LNCaP clone FGC (cell line): ENCODE data around the gene UTS2B.

Source experiments
- DNase-seq: peaks from one replicate; pipeline ENCODE4 v3.0.0-alpha.2; 2011; ENCODE audit warnings: low read depth
- H3K4me3 ChIP-seq: 2 replicates; pipeline ENCODE4 v1.5.1; 2011; ENCODE audit warnings: mild to moderate bottlenecking, low read depth, low read length, control low read depth
- CTCF ChIP-seq: IDR thresholded peaks from 2 replicates; pipeline ENCODE4 v1.5.1; 2012; ENCODE audit warnings: mild to moderate bottlenecking; ENCODE audit not compliant: control insufficient read depth, insufficient read depth; ENCODE audit errors: extremely low read depth

The UTS2B gene

GRCh38 chr3:191361456-191361855 lies 31.1 kb upstream of the UTS2B start:
- TF ChIP-seq CTCF, result no peak

GRCh38 chr3:191360620-191361019 lies 30.3 kb upstream of the UTS2B start:
- DNase-seq, result no peak
- H3K4me3 ChIP-seq, result no peak overlapping the region
- no peak for TF ChIP-seq CTCF

More at GRCh38 chr3:191361456-191361855, 31.1 kb upstream of the UTS2B start:
- H3K4me3 ChIP-seq, result no peak overlapping the region
- DNase-seq, result no peak

- TF ChIP-seq CTCF, result no peak
- no peak for DNase-seq
- no peak overlapping the region for H3K4me3 ChIP-seq
Measured at GRCh38 chr3:191358929-191359328, 28.6 kb upstream of the UTS2B start.

- no peak for TF ChIP-seq CTCF
- DNase-seq, result no peak
- no peak overlapping the region for H3K4me3 ChIP-seq
Measured at GRCh38 chr3:191357909-191358308, 27.6 kb upstream of the UTS2B start.

- DNase-seq, result no peak
- no peak overlapping the region for H3K4me3 ChIP-seq
- no peak for TF ChIP-seq CTCF
Measured at GRCh38 chr3:191356631-191357439, 26.5 kb upstream of the UTS2B start.

- no peak overlapping the region for H3K4me3 ChIP-seq
- no peak for DNase-seq
- no peak for TF ChIP-seq CTCF
Measured at GRCh38 chr3:191355406-191355805, 25.1 kb upstream of the UTS2B start.
